Colonic mucosa (tissue), 4 donors: ENCODE results near the gene PLCL1. TPM values are rescaled to one million over a fixed set of nuclear protein-coding genes. Genes with fewer than 3 reads are reported as not detected.

Experiments
- DNase-seq: peaks from one replicate; pipeline ENCODE4 v3.0.0-alpha.2; 2020
- H3K27ac ChIP-seq: fragments of 200-600 bp; one replicate; pipeline ENCODE4 v1.8.0; 2021
- H3K27me3 ChIP-seq: fragments of 200-600 bp; one replicate; pipeline ENCODE4 v1.8.0; 2021
- H3K36me3 ChIP-seq: fragments of 200-600 bp; one replicate; pipeline ENCODE4 v1.8.0; 2021
- H3K4me1 ChIP-seq: fragments of 200-600 bp; one replicate; pipeline ENCODE4 v1.8.0; 2021; ENCODE audit warnings: mild to moderate bottlenecking
- H3K4me3 ChIP-seq: fragments of 200-600 bp; one replicate; pipeline ENCODE4 v1.8.0; 2021
- H3K9ac ChIP-seq, 2 donors: one replicate each; pipeline ENCODE4 v1.7.0; 2013; ENCODE audit warnings: control low read depth in 2 of 2, low read depth in 2 of 2, low read length in 2 of 2
- H3K9me3 ChIP-seq: fragments of 200-600 bp; one replicate; pipeline ENCODE4 v1.8.0; 2021
- intact Hi-C: fragments of 100-400 bp; cut with DNase I; formaldehyde crosslinking; loops from one replicate; pipeline ENCODE4 v1.14.1; 2022
- total RNA-seq, 2 donors: library from RNA; stranded (reverse); fragmentation: NEBNext Ultra II Directional in 1 of 2; extraction: Animal tissue kit (Norgen Biotek cat#: 25700) in 1 of 2; gene quantifications; one replicate each; pipeline ENCODE4 v1.2.1, GENCODE V29; 2021
- TF ChIP-seq, protein P1 (sequence below): fragments of 200-600 bp; IDR thresholded peaks from one replicate; pipeline ENCODE4 v1.8.0; 2022; ENCODE audit warnings: antibody characterized with exemption, mild to moderate bottlenecking
- donor health status: healthy.
- donor health status: DM: no; HTN: no; CAD: no.
- donor health status: DM: no; HTN: no; CAD: no.

Gene PLCL1
- total RNA-seq, 2 donors from 2014 or later = 0.30 to 1.3 TPM

DNA sequence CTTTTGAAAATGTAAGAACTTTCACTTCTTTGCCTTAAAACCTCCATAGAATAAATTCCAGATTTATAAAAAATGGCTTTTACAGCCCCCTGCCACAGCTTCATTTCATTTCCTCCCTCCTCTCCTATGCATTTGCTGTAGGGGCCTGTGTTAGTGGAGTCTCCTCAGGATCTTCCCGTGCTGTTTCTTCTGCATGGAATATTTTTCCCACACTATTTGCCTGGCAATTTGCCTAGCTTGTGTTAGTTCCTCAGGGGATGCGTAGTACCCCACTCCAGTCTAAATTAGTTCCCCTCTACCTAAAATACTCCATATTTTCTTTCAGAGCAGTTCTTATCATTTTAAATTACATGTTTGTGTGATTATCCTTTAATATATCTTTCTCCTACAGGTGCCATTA is 262.2 kb downstream of the PLCL1 start:
- no peaks in the 10 kb centered on the region for H3K27me3 ChIP-seq
- no peaks in the 10 kb centered on the region for H3K4me1 ChIP-seq

DNA sequence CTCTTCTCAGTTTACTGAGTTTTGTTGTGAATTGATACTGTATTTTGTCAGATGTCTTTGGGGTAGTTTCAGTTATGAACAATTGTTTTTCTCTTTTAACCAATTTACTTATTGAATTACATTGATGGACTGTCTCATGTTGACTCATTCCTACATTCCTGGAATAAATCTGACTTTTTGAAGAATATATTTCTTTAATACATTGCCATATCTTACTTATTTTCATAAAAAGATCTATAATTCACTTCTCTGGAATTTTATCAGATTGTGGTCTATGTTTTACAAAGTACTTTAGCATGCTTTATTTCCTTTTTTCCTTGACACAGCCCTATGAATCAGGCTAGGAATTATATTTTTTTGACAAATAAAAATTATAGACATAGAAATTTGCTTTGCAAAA is 268.3 kb downstream of the PLCL1 start:
- no peak for DNase-seq
- Histone ChIP-seq H3K4me1 (no peaks in the 10 kb centered on the region), H3K9me3 (no peaks in the 10 kb centered on the region), H3K4me3 (no peak overlapping the region), H3K36me3 (no peaks in the 10 kb centered on the region), H3K27me3 (no peaks in the 10 kb centered on the region), H3K27ac (no peak overlapping the region), H3K9ac (no peak overlapping the region)
- intact Hi-C loops = no loop called here
- TF ChIP-seq, protein P1, sequence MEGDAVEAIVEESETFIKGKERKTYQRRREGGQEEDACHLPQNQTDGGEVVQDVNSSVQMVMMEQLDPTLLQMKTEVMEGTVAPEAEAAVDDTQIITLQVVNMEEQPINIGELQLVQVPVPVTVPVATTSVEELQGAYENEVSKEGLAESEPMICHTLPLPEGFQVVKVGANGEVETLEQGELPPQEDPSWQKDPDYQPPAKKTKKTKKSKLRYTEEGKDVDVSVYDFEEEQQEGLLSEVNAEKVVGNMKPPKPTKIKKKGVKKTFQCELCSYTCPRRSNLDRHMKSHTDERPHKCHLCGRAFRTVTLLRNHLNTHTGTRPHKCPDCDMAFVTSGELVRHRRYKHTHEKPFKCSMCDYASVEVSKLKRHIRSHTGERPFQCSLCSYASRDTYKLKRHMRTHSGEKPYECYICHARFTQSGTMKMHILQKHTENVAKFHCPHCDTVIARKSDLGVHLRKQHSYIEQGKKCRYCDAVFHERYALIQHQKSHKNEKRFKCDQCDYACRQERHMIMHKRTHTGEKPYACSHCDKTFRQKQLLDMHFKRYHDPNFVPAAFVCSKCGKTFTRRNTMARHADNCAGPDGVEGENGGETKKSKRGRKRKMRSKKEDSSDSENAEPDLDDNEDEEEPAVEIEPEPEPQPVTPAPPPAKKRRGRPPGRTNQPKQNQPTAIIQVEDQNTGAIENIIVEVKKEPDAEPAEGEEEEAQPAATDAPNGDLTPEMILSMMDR = no peak

More for the DNA sequence above, 262.2 kb downstream of the PLCL1 start:
- Histone ChIP-seq H3K4me3 (no peak overlapping the region), H3K36me3 (no peaks in the 10 kb centered on the region), H3K9ac (no peak overlapping the region), H3K9me3 (no peaks in the 10 kb centered on the region), H3K27ac (no peak overlapping the region)
- no peak for DNase-seq
- intact Hi-C loops = no loop called here
- TF ChIP-seq, protein P1 = no peak

DNA sequence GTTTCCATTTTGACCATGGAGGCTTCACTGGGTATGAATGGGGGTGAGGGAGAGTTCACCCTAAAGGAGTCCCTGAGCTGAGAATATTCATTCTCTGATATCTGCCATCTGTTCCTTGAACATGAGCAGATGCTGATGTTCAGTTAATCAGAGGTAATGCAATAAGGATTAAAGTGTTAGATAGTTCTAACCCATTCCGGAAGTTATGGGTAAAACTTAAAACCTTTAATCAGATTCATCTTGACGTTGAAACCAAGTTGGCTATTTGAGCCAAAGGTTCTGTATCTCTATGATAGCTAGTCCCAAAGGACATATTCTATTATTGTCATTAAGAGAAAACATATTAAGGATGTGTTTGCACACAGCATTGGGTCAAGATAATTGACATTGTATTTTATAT is 268.9 kb downstream of the PLCL1 start:
- DNase-seq = no peak
- intact Hi-C loops = no loop called here
- H3K9ac ChIP-seq = no peak overlapping the region

DNA sequence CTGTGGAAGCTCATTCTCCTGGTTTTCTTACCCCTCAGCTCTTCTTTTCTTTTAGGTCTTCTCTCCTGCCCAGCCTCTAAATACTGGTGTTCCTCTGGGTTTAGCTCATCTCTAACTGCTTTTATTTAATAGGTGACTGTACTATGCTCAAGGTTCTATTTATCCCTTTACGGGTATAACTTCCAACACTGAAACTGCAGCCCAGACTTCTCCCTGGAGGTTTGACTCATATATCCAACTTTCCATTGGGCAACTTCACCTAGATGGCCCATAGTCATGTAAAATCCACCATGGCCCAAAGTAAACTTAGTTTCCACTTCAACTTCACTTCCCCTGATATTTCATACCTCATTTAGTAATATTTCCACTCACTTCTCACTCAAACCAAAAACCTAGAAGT is 273.1 kb downstream of the PLCL1 start:
- no peak overlapping the region for H3K4me3 ChIP-seq
- intact Hi-C loops = no loop called here
- H3K27me3 ChIP-seq = no peaks in the 10 kb centered on the region
- DNase-seq = no peak
- H3K9ac ChIP-seq = no peak overlapping the region
- no peaks in the 10 kb centered on the region for H3K4me1 ChIP-seq
- TF ChIP-seq, protein P1 = no peak
- H3K36me3 ChIP-seq = no peaks in the 10 kb centered on the region
- no peaks in the 10 kb centered on the region for H3K9me3 ChIP-seq
- H3K27ac ChIP-seq = no peak overlapping the region

More for the DNA sequence above, 268.9 kb downstream of the PLCL1 start:
- H3K4me1 ChIP-seq = no peaks in the 10 kb centered on the region
- no peak overlapping the region for H3K27ac ChIP-seq
- H3K9me3 ChIP-seq = no peaks in the 10 kb centered on the region
- H3K36me3 ChIP-seq = no peaks in the 10 kb centered on the region
- TF ChIP-seq, protein P1 = no peak
- H3K27me3 ChIP-seq = no peaks in the 10 kb centered on the region
- no peak overlapping the region for H3K4me3 ChIP-seq

DNA sequence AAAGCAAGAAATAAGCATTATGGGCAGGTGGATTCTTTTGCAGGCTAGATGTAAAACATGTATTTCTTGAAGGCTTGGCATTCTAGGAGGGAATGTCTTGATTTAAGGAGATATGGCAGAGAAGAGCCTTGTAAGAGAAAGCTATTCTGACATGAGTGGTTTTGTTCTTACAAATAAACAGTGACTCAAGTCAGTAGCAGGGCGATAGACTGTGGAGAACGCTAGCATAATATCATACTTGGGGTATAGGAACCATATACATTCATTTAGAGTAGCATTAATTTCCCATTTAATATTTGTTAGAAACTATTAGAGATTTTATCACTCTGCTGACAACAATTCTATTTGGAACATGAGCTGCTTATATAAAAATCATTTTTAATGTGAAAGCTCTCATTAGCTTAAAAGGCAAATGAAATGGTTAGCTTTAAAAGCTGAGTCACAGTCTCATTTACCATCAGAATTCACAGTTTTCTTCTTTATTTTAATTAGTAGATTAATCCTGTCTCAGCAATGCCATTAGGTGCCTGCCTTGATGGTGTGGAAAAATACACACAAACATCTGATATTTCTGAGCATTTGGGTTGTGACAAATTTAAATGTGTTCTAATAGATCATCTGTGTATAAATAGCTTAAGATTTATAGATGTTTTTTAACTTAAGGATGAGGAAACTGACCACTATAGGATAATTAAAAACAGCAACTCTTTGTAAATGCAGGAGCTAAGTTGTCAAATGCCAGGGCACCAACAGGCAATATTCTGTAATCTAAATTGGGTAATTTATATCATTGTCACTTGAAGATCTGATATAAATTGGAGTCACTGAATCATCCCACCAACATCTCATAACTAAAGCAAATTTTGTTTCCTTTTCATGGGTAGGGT is 276.7 kb downstream of the PLCL1 start:
- H3K27me3 ChIP-seq = no peaks in the 10 kb centered on the region
- no peaks in the 10 kb centered on the region for H3K36me3 ChIP-seq
- H3K4me3 ChIP-seq = no peak overlapping the region
- H3K27ac ChIP-seq = no peak overlapping the region
- no peak overlapping the region for H3K9ac ChIP-seq
- no peaks in the 10 kb centered on the region for H3K9me3 ChIP-seq
- no peaks in the 10 kb centered on the region for H3K4me1 ChIP-seq
- intact Hi-C loops = no loop called here
- DNase-seq = no peak
- TF ChIP-seq, protein P1 = no peak
